NCI-H82 treated with DMSO at 0.1 percent for 48 hours (cell line): Measurements from ENCODE around the gene TMIGD2.
"Not testable (repeated sequence)": the region's sequence is repeated elsewhere in the genome, so short reads cannot be mapped to it uniquely, and the experiment has no call there.

ENCODE experiments used
- DNase-seq: peaks from one replicate; lab custom pipeline; 2025; ENCODE audit not compliant: unreplicated experiment; lab: John Stamatoyannopoulos, UW

The TMIGD2 gene

DNA sequence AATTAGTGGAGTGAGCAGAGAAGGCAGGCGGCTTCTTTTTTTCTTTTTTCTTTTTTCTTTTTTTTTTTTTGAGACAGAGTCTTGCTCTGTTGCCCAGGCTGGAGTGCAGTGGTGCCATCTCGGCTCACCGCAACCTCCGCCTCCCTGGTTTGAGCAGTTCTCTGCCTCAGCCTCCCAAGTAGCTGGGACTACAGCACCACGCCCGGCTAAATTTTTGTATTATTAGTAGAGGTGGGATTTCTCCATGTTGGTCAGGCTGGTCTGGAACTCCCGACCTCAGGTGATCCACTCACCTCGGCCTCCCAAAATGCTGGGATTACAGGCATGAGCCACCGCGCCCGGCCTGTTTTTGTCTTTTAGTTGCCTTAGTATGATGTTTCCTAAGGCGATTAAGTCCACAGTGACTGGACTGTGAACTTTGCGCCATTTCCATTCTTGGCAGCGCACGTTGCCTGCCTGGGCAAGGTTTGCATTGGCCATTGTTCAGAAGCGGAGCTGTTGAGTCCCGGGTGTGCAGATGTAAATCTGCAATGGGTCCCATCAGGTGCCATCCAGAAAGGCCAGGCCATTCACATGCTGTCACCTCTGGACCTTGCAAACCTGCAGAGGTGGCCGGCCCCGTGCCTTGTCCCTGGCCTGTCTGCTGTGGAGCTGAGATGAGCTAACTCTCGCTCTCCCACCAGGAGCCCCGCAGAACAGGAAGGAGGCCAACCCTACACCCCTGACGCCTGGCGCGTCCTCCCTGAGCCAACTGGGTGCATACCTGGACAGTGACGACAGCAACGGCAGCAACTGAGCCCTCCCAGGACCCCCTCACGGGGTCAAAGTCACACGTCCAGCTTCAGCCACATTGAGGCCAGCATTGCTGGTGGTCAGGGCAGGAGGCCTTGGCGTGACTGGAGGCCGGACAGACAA is 34.0 kb downstream of the TMIGD2 start:
- DNase-seq = no peak

DNA sequence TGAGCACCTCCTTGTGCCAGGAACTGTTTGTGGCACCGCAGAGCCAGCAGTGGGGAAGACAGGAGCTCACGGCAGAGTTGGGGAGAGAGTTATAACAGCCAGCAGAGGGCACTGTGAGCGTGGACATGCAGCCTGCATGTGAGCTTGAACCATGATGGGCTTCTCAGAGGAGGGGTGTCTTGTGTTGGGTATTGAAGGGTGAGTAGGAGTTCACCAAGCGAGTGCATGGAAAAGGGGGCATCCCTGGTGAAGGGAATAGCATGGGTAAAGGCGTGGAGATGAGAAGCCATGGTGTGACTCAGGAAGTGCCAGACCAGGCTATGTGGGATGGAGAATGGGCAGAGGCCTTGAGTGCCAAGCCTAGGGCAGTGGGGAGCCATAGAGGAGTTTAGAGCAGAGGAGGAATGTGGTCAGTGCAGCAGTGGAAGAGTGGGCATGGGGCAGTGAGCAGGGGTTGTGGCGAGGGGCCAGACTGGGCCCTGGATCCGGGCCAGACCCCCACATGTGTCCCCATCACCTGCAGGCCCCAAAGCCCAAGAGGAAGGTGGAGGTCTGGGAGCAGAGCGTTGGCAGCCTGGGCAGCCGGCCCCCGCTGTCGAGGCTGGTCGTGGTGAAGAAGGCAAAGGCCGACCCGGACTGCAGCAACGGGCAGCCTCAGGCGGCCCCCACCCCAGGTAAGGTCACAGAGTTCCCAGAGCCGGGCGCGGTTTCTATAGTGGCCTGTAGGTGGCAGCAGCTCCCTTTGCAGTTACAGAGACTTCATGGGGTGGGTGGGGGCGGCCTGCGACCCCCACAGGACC is 34.9 kb downstream of the TMIGD2 start:
- DNase-seq = peak; percentile 5

DNA sequence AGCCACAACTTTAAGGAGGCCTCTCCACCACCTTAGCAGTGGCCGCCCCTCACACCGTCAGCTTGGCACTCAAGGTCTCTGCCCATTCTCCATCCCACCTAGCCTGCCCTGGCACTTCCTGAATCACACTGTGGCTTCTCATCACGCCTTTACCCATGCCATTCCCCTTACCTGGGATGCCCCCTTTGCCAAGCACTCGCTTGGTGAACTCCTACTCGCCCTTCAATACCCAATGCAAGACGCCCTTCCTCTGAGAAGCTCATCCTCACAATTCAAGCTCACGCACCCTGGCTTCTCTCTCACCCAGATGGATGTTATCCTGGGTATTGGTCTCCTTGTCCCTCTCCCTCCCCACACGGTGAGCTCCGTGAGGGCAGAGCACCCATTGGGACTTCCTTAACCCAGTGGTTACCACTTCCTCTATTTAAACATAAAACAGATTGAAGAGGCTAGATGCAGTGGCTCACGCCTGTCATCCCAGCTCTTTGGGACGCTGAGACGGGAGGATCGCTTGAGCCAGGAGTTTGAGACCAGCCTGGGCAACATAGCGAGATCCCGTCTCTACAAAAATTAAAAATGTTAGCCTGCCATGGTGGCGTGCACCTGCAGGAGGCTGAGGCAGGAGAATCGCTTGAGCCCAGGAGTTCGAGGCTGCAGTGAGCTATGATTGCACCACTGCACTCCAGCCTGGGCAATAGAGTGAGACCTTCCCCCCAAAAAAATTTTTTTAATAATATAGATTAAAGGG is 35.8 kb downstream of the TMIGD2 start:
- no peak for DNase-seq

GRCh38 chr19:4264812-4265211 is 37.4 kb downstream of the TMIGD2 start:
- no peak for DNase-seq

DNA sequence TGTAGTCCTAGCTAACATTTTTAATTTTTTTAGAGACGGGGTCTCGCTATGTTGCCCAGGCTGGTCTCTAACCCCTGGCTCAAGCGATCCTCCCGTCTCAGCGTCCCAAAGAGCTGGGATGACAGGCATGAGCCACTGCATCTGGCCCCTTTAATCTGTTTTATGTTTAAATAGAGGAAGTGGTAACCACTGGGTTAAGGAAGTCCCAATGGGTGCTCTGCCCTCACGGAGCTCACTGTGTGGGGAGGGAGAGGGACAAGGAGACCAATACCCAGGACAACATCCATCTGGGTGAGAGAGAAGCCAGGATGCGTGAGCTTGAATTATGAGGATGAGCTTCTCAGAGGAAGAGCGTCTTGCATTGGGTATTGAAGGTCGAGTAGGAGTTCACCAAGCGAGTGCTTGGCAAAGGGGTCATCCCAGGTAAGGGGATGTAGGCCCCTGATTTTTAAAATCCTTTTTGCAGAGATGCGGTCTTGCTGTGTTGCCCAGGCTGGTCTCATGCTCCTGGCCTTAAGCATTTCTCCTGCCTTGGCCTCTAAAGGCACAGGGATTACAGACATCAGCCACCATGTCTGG is 41.5 kb downstream of the TMIGD2 start:
- DNase-seq = no peak

DNA sequence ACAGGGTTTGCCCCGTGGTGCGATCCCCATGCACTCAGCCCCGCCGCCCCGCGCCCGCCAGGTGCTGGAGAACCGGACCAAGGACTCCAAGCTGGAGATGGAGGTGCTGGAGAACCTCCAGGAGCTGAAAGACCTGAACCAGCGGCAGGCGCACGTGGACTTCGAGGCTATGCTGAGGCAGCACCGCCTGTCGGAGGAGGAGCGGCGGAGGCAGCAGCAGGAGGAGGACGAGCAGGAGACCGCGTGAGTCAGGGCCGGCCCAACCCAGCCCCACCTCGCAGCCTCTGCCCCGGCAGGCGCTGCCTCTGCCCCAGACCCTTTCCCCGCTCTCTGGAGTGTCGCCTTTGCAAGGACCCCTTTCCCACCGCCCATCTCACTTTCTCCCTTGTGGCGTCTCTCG is 44.0 kb downstream of the TMIGD2 start:
- no peak for DNase-seq

GRCh38 chr19:4257025-4257424 is 45.2 kb downstream of the TMIGD2 start:
- no peak for DNase-seq

GRCh38 chr19:4256563-4256962 is 45.6 kb downstream of the TMIGD2 start:
- DNase-seq = no peak

GRCh38 chr19:4246767-4247593 is 55.2 kb downstream of the TMIGD2 start, which contains the start of gene YJU2:
YJU2 (plus strand) TSS chr19:4247080; CDS start chr19:4247147, 67 bp downstream.
- peak; percentile 97 for DNase-seq

DNA sequence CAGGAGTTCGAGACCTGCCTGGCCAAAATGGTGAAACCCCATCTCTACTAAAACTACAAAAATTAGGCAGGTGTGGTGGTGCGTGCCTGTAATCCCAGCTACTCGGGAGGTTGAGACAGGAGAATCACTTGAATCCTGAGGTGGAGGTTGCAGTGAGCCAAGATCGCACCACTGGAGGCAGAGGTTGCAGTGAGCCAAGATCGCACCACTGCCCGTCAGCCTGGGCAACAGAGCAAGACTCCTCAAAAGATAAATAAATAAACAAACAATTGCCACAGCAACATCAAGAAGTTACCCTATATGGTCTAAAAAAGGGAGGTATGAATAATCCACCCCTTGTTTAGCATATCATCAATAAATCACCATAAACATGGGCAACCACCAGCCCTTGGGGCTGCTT is 56.3 kb downstream of the TMIGD2 start:
- DNase-seq = not testable (repeated sequence)
